LHCN-M2 (cell line): ENCODE data around the gene ZNF616. TPM values are rescaled to one million over a fixed set of nuclear protein-coding genes. Genes with fewer than 3 reads are reported as not detected.

Source experiments
- DNase-seq: peaks from one replicate; pipeline ENCODE4 v3.0.0-alpha.2; 2012; ENCODE audit warnings: low read depth
- total RNA-seq: library from RNA; depleted of rRNA; stranded (reverse); fragments of >200 nt; gene quantifications from 2 replicates; pipeline ENCODE4 v1.2.3, GENCODE V29; 2014; rRNA removed

Gene ZNF616
- total RNA-seq, 1 experiment from 2014 or later, result 8.7 TPM

DNA sequence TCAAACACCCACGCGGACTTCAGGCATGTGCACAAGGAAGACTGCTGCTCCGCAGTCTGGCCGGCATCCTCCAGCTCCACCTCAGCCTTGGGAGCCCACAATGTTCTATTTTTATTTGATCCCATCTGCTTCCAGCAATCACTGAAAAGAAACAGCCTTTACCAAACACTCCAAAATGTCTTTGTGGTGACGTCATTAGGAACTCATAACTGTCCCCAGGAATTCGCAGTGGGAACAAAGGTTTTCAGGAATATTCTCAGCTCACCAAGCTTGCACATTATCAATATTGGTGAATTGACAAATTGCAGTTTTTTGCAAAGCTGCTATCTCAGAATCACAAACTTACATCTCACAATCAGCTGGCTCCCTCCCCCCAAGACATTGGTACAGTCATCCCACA is 29.0 kb downstream of the ZNF616 start:
- peak; percentile 7 for DNase-seq

DNA sequence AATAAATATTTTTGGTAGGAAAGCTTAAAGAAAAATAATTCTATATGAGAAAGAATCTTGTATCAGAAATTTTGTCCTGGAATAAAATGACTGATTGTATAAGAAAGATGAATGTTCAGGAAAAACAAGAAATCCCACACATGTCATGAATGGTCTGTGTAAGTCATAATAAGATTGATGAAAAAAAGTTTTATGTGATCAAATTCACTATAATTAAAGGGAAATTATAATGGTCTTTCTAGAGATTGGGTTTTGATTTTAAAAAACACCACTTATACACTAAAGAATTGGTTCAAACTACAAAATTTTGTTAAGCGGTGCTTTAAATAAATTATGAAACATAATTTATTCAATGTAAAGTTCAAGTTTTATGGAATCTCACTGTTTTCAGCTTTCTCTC is 37.0 kb downstream of the ZNF616 start:
- DNase-seq, result no peak

DNA sequence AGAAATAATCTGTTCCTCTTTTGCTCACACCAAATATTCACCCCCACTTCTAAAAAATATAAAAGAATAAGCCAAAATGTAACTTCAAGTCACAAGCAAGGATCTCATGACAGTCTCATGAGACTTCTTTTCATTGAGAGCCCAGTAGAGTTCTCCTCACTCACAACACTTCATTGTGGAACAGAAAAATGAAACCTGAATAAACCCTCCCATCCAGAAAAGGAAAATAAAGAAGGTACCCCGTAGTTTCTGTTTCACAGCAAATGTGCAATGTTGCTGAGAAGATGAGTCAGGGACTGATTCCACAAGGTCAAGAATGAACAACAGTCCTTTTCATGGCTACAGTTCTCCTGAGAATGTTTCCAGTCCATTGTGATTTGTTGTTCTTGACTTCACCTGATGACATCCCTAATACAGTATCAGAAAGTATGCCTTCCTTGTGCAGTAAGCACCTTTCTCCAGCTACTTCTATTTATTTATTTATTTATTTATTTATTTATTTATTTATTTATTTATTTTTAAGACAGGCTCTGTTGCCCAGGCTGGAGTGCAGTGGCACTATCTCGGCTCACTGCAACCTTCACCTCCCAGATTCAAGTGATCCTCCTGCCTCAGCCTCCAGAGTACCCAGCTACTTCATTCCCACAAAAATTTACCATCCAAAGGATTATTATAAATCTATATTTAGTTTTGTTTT is 37.7 kb downstream of the ZNF616 start:
- DNase-seq, result no peak

DNA sequence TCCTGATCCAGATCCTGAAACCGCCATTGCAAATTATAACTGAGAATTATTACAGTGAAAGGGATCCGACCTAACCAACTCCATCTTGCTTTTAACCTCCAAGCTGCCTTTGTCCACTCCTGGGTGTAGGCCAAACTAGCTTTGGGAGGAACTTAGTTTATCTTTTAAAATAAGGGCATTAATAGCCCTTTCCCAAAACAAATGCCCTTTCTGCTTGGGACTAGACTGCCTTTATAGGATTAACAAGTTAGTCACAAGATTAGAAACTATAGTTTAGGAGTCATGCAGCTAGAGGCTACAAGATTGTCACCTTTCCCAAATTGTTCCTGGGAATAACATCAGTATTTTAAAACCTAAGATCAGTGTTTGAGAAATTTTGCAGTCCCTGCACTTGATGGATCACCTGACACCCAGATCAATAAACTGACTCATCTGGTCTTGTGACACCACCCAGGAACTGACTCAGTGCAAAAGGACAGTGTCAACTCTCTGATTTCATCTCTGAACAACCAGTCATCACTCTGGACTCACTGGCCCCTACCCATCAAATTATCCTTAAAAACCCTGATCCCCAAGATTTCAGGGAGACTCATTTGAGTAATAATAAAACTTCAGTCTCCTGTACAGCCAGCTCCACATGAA is 40.1 kb downstream of the ZNF616 start:
- peak; percentile 27 for DNase-seq

DNA sequence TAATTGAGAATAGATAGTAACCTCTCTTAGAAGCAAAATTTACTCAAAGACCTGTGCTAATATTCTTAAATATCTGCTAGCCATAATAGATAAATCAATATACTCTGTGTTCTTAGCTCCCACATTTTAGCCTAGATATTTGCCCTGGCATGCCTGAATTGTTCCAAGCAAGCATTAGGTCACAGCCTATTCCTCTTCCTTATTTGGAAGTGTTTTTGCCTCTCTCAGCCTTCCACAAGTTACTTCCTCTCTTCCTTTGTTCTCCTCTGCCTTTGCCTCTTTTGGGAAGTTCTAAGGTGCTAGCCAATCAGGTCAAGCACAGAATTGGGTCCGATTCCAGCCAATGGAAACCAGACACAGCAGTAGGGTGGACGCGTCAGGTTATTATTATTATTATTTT is 43.3 kb downstream of the ZNF616 start:
- DNase-seq, result peak; percentile 7

DNA sequence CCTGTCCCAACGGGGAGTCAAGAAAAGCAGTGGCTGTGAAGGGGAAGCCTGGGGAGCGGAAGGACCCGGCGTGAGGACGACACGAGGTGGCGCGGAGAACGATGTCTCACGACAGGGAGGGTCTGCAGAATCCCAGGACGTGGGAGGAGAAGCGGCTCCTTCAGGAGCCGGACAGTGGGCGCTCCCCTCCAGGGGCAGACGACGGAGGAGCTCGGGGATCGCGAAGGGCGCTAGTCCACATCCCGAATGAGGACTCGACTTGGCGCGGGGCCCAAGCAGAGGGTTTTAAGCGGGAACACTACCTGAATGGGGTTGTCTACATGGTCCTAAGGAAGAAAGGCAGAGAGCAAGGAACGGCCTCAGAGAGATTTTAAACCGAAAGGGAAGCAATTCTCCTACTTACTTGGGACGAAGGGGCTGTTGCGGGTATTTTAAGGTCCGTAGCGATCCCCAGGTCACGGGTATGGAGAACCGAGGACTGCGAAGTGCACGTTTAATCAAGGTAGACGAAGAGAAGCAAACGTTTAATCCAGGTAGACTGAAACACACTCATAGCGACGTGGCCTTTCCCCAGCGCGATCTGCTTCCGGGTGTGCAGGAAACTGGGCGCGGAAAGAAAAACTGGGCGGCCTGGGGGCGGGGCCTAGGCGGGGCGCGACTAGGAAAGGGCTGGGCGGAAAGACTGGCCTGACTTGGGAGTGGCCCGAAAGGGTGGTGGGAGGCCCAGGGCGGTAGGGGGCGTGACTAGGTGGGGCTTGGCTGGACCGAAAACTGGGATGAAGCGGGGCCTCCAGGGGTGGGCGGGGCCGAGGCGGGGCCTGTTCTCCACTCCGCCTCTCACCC is 44.3 kb downstream of the ZNF616 start, which contains the start of gene ZNF841:
Gene ZNF841 (minus strand): TSS at position 594 of the 843 bp plus-strand sequence. CDS start 10,964 bp downstream, outside the sequence.
- peak; percentile 93 for DNase-seq

GRCh38 chr19:52094526-52095130 is 45.1 kb downstream of the ZNF616 start:
- no peak for DNase-seq

- peak; percentile 38 for DNase-seq
Observed at GRCh38 chr19:52086481-52086880, 53.3 kb downstream of the ZNF616 start.

GRCh38 chr19:52070496-52070895 is 69.2 kb downstream of the ZNF616 start:
- no peak for DNase-seq

DNA sequence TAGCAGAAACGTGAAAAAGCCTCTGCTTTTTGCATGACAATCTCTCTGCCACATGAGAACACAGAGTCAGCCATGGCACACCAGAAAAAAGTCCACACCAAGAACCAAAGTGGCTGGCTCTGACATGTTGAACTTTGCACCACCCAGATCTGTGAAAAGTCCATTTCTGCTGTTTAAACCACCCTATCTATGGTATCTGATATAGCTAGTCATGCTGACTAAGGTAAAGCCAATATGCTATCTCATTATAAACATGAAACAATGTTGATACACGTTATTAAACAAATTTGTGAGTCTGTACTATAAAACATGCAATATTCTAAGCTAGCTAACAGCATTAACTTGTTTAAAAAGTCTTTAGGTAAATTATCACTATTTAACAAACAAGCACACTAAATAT is 70.1 kb downstream of the ZNF616 start:
- no peak for DNase-seq

DNA sequence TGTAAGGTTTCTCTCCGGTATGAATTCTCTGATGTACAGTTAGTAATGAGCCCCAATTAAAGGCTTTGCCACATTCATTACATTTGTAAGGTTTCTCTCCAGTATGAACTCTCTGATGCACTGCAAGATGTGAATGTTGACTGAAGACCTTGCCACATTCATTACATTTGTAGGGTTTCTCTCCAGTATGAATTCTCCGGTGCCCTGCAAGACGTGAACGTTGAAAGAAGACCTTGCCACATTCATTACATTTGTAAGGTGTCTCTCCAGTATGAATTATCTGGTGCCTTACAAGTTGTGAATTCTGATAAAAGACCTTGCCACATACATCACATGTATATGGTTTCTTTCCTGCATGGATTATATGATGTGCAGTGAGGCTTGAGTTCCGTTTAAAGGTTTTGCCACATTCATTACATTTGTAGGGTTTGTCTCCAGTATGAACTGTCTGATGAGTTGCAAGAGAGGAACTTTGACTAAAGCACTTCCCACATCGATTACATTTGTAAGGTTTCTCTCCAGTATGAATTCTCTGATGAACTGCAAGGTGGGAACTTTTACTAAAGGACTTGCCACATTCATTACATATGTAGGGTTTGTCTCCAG is 73.4 kb downstream of the ZNF616 start:
- no peak for DNase-seq

GRCh38 chr19:52065399-52065798 is 74.3 kb downstream of the ZNF616 start:
- DNase-seq, result no peak

Other genes with a start within 250 kb of the ZNF616 start
- gene ZNF649, start 234.9 kb downstream of the ZNF616 start, total RNA-seq, result 8.7 and 9.1 TPM in 2 replicates
- gene ZNF613, start 212.5 kb downstream of the ZNF616 start, total RNA-seq, result 6.2 and 6.6 TPM in 2 replicates
- gene ZNF350, start 153.1 kb downstream of the ZNF616 start, total RNA-seq, result 5.6 and 7.6 TPM in 2 replicates
- 11.0 and 11.7 TPM in 2 replicates for gene ZNF615, start 131.7 kb downstream of the ZNF616 start, total RNA-seq
- 9.7 and 11.1 TPM in 2 replicates for gene ZNF614, start 111.6 kb downstream of the ZNF616 start, total RNA-seq
- 7.8 and 10.1 TPM in 2 replicates for gene ZNF432, start 91.1 kb downstream of the ZNF616 start, total RNA-seq
- 12.5 and 25.0 TPM in 2 replicates for gene ZNF841, start 44.2 kb downstream of the ZNF616 start, total RNA-seq
- 6.3 and 8.4 TPM in 2 replicates for gene ZNF836, start 31.7 kb upstream of the ZNF616 start, total RNA-seq
- 284 and 301 TPM in 2 replicates for gene PPP2R1A, start 50.1 kb upstream of the ZNF616 start, total RNA-seq
- gene ZNF766, start 129.6 kb upstream of the ZNF616 start, total RNA-seq, result 11.0 and 11.9 TPM in 2 replicates
- gene ZNF480, start 157.2 kb upstream of the ZNF616 start, total RNA-seq, result 8.1 and 11.9 TPM in 2 replicates
- 1.8 and 2.4 TPM in 2 replicates for gene ZNF610, start 196.3 kb upstream of the ZNF616 start, total RNA-seq
- 19.3 and 23.7 TPM in 2 replicates for gene ZNF880, start 230.0 kb upstream of the ZNF616 start, total RNA-seq